GM12873 (cell line): Measurements from ENCODE around the gene SIDT1.
A peak's percentile ranks its signal among the peaks of the same experiment; 100 is the strongest.

Source experiments
- TF ChIP-seq, protein P1 (sequence below): IDR thresholded peaks from 2 replicates; pipeline ENCODE4 v1.5.1; 2012; ENCODE audit warnings: low read depth, mild to moderate bottlenecking, moderate library complexity, low read length, control low read depth; ENCODE audit not compliant: insufficient read depth; ENCODE audit errors: missing control alignments

Gene SIDT1

DNA sequence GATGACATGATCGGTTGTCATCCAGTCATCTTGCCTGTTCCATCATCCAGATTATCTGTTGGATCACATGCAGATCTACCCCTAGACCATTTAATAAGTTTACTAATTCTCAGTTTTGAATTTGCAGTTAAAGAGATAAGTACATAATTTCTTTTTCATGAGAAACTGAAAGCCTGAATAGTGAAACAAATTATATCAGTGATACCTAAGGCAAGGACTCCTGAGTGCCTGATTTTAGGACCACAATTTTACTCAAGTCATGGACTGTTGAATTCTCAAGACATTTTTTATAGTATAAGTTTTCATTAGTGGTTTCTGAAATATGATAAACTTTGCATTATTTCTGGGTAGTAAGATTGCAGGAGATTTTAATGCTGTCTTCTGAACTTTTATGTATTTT is 13.2 kb downstream of the SIDT1 start:
- TF ChIP-seq, protein P1, sequence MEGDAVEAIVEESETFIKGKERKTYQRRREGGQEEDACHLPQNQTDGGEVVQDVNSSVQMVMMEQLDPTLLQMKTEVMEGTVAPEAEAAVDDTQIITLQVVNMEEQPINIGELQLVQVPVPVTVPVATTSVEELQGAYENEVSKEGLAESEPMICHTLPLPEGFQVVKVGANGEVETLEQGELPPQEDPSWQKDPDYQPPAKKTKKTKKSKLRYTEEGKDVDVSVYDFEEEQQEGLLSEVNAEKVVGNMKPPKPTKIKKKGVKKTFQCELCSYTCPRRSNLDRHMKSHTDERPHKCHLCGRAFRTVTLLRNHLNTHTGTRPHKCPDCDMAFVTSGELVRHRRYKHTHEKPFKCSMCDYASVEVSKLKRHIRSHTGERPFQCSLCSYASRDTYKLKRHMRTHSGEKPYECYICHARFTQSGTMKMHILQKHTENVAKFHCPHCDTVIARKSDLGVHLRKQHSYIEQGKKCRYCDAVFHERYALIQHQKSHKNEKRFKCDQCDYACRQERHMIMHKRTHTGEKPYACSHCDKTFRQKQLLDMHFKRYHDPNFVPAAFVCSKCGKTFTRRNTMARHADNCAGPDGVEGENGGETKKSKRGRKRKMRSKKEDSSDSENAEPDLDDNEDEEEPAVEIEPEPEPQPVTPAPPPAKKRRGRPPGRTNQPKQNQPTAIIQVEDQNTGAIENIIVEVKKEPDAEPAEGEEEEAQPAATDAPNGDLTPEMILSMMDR = no peak

DNA sequence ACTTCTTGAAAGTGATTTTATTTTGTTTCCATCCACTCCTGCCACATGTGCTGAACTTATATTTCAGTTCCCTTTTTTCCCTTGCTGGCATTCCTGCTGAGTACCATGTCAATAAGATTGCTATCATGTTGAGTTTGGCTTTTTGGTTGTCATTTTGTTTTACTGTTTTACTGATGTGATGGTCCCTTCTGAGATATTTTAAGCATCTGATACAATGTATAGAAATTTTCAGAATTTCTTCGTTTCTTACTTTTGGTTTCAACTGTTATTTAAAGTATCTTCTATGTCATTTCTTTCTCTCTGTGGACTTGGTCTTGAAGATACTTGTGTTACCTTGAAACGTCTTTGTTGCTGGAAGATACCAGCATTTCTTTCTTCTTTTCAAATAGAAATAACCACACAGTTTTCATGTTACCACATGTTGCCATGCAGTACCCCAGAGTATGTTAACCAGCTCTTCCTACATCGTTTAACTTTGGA is 14.1 kb downstream of the SIDT1 start:
- TF ChIP-seq, protein P1 = no peak

- TF ChIP-seq, protein P1 = no peak
These were observed 16.1 kb downstream of the SIDT1 start for GRCh38 chr3:113548501-113548900.

DNA sequence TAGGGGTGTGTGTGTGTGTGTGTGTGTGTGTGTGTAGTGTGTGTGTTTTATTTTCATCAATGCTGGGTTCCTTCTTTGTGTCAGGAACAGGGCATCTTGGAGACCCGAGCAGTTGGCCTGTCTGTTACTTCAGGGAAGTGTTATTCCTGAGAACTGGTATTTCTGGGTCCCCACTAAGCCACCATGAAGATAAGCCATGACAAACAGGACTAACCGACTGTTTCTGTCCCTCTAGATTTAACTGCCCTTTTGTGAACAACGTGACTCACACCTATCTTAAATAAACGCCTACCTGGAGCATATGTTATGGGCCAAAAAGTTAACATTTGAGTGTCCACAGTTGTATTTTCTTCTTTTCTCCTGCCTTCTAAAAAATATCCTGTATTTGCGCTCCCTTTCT is 19.5 kb downstream of the SIDT1 start:
- TF ChIP-seq, protein P1 = no peak

GRCh38 chr3:113552851-113553250 is 20.5 kb downstream of the SIDT1 start:
- TF ChIP-seq, protein P1 = peak; percentile 43

GRCh38 chr3:113555138-113555537 is 22.8 kb downstream of the SIDT1 start:
- TF ChIP-seq, protein P1 = no peak

DNA sequence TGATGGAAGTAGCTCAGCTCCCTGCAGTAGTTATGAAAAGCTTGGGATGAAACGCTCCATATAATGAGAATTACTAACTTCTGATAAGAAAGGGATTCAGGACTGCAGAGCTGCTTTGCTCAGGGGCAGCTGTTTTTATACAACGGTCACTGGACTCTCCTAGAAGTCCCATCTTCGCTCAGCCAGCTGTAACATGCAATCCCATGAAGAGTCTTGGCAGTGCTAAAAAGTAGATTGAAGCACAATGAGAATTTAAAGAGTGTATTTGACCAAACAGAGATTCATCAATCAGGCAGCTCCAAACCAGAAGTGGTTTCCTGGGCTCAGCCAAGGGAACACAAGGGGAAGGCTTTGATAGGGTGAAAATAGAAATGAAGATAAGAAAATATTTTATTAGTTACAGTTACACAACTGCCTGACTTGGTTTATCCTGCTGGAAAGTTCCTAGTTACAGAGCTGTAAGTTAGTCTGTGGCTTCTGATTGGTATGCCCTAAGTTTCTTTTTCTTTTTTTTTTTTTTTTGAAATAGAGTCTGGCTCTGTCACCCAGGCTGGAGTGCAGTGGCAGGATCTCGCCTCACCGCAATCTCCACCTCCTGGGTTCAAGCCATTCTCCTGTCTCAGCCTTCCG is 24.1 kb downstream of the SIDT1 start:
- TF ChIP-seq, protein P1 = no peak
